Measurements from ENCODE around the gene DAZAP2.
"Not testable (repeated sequence)": the region's sequence is repeated elsewhere in the genome, so short reads cannot be mapped to it uniquely, and the experiment has no call there.

Gene DAZAP2

DNA sequence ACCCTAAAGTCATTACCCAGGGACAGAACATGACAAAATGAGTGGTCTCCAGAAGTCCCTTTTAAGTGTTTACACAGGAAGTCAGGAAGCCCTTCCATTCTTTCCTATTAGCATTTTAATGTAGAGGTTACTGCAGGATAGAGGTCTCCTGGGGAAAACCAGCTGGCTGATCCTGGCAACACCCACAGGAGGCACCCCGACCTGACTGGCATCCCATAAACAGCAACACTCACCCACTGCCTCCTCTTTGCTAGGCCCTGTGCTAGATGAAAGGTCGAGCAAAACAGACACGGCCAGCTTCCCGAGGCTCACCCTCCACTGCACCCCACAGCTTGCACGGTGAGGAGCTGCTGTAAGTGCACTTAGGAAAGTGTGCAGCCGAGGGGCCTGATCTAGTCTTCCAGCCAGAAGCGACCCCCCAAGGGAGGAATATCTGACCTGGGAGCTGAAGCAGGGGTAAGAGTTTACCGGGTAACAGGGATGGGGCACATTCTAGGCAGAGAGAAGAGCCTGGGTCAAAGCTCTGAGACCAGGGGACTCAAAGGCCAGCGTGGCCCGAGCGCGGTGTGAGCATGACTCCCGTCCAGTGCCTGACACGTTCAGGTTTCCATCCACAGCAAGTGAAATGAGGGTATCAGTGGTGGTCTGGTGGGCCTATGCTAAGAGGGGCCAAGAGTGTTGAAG lies 9.0 kb downstream of the DAZAP2 start:
- DNase-seq, result no peak

DNA sequence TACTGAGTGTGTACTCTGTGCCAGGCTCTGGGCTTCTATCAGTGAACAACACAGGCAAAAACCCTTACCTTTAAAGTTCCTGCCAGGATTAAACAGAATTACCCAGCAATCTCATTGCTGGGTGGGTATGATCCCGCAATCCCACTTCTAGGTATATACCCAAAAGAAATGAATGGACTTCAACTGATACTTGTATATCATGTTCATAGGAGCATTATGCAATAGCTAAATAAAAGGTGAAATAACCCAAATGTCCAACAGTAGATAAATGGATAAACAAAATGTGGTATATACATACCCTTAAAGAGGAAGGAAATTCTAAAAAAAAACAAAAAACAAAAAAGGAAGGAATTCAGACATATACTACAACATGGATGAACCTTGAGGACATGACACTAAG lies 14.7 kb downstream of the DAZAP2 start:
- DNase-seq, result no peak

DNA sequence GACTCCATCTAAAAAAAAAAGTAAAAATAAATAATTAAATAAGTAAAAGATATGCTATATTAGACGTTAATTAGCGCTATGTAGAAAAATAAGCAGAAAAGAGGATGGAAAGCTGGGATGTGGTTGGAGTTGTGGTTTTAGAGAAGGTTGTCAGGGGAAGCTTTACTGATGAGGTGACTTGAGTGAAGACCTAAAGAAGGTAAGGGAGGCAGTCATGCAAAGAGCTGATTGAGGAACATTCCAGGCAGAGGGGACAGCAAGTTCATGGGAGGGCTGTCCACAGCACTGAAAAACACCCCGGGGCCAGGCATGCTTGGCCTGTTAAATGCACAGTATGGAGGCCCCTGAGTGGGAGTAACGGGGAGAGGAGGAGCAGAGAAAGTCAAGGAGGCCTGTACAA lies 15.9 kb downstream of the DAZAP2 start:
- no peak for DNase-seq

DNA sequence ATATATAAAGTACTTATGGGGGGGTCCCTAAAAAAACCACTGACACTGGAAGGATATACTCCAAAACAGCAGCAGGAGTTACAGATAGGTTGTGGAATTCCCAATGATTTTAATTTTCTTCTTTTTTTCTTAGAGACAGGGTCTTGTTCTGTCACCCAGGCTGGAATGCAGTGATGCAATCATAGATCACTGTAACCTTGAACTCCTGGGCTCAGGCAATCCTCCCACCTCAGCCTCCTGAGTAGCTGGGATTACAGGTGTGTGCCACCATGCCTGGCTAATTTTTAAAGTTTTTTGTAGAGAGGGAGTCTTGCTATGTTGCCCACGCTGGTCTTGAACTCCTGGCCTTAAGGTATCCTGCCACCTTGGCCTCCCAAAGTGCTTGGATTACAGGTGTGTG lies 21.0 kb downstream of the DAZAP2 start:
- DNase-seq, result not testable (repeated sequence)

DNA sequence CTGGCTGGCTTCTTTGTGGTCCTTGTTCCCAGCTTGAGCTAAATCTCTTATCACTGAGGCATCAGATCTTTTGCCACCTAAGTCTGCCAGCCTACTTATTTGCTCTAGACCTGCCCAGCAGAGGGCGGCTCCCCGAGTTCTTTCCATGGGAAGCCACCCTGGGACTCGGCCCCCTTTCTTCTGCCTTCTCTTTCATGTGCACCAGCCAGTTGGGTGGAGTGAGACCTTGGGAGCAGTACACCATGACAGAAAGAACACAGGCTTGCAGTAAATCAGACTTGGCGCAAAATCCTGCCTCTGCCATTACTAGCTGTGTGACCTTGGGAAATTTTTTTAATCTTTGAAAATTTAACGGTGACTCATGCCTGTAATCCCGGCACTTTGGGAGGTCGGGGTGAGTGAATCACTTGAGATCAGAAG lies 24.1 kb downstream of the DAZAP2 start:
- DNase-seq, result peak; percentile 26

DNA sequence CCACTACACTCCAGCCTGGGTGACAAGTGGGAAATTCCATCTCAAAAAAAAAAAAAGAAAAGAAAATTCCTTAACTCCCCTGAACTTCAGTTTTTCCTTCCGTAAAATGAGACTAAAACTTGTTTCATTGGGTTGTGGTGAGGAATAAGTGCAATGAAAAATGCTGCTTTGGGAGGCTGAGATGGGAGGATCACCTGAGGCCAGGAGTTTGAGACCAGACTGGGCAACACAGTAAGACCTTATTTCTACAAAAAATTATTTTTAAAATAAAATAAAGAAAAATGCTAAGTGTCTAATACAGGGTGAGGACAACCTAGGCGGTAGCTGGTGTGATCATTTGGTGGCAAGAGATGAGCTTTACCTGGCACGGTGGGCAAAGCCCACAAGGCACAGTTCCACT lies 24.7 kb downstream of the DAZAP2 start:
- no peak for DNase-seq

DNA sequence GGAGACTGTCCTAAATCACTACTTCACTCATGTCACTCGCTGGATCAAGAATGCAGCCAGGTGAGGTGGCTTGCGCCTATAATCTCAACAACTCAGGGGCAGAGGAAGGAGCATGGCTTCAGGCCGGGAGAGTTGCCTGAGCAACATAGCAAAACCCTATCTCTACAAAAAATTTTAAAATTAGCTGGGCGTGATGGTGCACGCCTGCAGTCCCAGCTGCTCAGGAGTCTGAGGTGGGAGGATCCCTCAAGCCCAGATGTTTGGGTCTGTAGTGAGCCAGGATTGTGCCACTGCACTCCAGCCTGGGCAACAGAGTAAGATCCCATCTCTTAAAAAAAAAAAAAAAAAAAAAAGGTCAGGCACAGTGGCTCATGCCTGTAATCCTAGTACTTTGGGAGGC lies 25.7 kb downstream of the DAZAP2 start:
- DNase-seq, result no peak

DNA sequence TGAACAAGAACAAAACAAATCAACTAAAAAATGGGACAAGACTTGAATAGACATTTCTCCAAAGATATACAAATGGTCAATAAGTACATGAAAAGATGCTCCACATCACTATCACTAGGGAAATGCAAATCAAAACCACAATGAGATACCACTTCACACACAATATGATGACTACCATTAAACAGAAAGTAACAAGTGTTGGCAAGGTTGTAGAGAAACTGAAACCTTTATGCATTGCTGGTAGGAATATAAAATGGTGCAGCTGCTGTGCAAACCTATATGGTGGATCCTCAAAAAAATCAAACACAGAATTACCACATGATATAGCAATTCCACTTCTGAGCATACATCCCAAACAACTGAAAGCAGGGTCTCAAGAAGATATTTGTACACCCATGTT lies 26.4 kb downstream of the DAZAP2 start:
- no peak for DNase-seq

DNA sequence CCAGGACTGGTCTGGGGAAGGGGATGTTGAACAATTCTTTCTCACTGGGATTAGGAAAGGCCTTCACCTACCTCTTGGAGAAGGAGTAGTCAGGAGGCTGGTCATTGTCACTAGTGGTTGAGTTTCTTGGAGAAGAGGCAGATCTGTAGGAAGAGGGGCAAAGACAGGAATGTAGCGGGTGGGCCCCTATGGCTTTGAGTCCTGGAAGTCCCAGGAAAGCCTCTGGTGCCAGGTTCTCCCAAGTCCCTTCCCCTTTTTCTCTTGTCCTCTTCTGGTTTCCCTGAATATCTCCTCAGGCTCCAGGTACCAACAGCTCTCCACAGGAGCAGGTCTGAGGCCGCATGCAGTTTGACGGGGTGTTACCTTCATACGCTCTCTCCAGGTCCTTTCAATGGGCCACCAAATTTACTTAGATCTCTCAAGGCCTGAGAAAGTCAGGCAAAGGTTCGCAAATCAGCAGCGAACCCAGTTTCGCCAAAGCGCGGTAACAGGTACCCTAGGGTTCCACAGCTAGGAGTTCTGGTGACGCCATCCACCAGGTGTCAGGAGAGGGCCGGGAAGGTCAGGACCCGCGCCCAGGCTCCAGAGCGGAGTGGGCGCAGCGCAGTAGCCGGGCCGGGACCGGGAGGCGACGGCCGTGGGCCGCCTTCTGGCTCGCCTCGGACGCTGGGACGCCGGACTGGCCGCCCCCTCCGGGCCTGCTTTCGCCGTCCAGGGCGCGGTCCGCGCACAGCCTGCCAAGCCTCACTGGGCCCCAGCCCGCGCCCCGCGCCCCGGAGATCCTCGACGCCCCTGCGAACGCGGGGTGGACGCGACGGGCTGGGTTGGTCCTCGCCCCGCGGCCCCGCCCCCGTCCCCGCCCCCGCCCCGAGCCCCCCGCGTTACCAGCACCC lies 30.8 kb downstream of the DAZAP2 start:
- no peak for DNase-seq

DNA sequence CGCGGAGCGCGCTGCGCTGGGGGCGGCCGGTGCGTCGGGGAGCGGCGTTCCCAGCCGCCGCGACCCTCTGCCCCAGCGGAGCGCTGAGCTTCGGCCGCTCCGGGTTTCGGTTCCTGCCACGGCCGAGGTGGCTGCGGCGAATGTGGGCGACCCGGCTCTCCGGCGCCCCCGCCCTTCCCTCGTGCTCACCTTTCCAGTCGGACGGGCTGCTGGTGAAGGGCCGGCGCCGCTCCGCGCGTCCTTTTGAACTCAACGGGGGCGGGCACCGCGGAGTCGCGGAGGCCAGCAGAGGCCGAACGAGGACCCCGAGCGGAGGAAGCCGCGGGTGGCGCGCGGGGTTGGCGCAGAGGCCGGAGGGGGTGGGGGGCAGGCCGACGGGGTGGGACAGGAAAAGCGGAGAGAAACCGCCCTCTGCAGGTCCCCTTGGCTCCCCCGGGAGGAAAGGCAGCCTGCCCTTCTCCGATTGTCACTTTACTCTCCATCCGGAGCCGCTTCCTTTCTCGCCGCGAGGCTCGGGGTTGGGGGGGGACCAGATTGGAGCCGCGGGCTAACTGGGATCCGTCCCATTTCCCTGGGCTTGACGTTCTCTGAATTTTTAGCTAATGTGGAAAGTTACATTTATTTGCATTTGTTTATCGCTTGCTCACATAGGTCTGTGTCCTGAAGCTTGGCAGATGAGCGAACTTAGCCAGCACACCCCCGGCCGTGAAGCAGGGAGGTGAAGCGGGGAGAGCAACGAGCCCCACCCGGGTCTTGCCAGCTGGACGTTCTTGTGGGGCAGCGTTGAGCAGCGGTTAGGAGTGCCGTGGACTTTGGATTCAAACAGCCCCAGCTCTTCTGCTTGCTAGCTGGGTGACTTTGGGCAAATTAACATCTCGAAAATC lies 31.7 kb downstream of the DAZAP2 start, which contains the start of gene SMAGP:
SMAGP (minus strand) TSS at position 349 of the 884 bp plus-strand sequence. CDS start 1,137 bp downstream, outside the sequence.
- no peak for DNase-seq

DNA sequence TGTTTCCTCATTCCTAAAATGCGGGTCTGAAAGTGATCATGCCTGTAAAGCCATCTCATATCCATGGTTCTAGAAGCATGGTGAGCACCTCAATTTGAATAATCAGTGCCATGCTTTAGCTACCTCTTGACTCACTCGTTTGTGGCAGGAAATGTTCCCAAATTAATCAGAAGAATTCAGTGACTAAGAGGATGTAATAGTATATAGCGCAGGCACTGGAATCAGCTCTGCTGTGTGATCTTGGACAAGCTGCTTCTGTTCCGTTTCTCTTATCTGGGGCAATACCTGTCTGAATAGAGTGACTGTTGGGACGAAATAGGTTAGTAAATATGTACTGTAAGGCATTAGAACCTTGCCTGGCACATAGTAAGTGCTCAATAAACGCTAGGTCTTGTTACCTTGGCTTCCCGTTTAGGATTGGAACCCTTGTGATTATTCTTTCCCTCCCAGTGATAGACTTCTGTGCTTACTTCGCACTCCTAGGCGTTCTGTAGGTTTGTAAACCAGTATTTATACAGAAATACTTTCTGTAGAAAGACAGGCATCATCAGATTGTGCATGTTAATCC lies 32.4 kb downstream of the DAZAP2 start:
- no peak for DNase-seq

DNA sequence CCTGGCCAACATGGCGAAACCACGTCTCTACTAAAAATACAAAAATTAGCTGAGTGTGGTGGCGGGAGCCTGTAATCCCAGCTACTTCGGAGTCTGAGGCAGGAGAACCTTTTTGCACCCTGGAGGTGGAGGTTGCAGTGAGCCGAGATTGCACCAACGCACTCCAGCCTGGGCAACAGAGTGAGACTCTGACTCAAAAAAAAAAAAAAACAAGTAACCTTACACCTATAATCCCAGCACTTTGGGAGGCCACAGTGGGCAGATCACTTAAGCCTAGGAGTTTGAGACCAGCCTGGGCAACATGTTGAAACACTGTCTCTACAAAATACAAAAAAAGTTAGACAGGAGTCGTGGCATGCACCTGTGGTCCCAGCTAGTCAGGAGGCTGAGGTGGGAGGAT lies 34.2 kb downstream of the DAZAP2 start:
- DNase-seq, result not testable (repeated sequence)

DNA sequence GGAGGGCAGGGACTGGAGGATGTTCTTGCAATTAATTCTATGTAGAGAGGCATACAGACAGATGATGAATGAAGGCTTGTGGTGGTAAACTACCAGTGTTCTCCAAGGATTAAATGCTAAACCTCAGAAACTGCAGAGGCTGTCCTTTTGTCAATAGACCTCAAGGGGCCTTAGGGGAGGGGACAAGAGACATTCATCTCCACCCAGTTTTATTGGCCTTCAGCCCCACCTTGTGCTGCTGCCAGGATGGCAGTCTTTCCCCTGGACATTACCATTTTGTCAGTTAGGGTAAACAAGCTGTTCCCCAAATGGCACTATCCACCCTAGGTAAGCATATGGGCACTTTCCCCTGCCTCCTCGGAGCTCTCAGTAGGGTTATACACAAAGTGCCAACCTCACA lies 36.5 kb downstream of the DAZAP2 start:
- DNase-seq, result no peak

DNA sequence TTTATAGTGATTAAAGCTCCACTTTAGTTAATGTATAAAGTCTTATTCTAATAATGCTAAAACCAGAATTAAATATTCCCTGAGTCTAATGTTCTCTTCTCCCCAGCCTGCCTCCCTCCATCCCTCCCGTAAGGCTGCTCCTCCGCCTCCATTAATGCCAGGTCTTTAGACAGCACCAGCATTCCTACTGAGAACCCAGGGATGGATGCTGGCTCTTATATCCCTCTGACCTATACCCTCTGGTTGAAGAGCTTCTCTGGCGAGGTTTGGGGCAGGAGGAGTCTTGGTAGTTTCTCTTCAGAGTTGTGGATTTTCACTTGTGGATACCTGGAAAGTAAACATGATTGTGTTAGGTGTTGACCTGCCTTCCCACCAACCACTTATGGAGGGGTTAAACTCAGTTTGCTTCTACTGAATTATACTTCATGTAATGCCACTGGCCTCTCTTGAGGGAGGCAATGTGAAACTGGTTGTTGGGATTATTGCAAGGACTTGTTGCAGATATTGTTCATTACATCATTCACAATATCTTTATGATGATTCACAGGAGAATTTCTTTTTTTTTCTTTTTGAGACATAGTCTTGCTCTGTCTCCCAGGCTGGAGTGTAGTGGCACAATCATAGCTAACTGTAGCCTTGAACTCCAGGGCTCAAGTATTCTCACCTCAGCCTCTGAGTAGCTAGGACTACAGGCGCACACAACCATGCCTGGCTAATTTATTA lies 42.7 kb downstream of the DAZAP2 start:
- no peak for DNase-seq

DNA sequence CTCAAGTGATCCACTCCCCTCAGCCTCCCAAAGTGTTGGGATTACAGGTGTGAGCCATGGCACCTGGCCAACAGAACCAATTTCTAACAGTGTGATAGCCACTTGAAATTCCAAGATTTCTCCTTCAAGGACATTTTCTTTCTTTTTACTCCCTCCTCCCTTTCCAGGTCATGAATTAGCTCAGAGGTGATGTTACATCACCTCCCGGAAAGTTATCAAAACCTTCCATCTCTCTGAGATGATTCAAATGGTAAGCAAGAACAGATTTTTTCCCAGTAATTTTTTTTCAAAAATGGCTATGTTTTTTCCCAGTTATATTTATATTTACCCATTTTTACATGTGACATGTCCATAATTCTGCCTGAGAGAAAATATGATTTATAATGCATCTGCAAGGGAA lies 47.2 kb downstream of the DAZAP2 start:
- DNase-seq, result no peak

DNA sequence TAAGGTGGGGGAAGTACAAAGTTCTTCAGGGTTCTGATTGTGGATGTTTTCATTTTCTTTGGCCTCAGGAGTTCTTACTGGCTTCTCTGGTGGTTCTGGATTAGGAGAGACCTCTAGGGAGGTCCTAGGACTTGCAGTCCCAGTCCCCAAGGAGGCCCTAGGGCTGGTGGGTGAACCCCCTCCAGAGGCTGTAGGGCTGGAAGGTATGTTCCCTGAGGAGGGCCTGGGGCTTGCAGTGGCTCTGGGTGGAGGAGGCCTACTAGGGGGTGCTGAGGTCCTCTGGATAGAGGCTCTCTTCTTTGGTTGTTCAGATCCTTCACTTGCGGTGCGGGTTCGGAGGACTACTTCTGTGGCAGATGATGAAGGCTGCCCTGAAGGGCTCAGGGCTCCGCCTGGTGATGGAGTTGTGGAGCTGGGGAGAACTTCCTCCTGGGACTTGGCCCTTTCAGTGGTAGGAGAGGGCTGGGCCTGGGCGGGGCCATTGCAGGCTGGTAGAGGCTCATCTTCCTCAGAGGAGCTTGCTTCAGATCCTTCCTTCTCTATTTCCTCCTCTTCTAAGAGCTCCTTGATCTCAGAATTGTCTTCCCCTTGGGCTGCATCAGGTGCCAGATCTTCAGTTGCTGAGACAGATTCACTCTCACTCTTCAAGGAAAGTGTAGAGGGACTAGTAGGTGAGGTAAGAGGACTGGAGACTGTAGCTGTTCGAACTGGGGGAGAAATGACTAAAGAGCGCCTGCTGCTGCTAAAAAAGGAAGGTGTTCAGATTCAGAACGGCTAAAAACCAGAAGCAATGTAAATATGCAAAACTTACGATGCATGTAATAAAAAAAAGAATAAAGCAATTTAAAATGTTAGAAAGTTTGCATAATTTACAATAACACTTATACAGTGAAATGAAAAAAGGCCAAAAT lies 53.2 kb downstream of the DAZAP2 start:
- DNase-seq, result not testable (repeated sequence)
